Mesenteric fat pad (tissue), 1 donor: ENCODE data around the gene CDH2. TPM values are rescaled to one million over a fixed set of nuclear protein-coding genes. Genes with fewer than 3 reads are reported as not detected.

Source experiments
- DNase-seq: peaks from one replicate; pipeline ENCODE4 v3.0.0-alpha.2; 2020; ENCODE audit warnings: low spot score
- total RNA-seq: library from RNA; stranded (reverse); fragmentation: NEBNext Ultra II Directional; extraction: Animal tissue kit (Norgen Biotek cat#: 25700); gene quantifications from one replicate; pipeline ENCODE4 v1.2.1, GENCODE V29; 2021
- donor health status: DM: yes; HTN: yes; CAD: no.

CDH2 gene
- total RNA-seq, 1 donor from 2014 or later, result 0.71 TPM

DNA sequence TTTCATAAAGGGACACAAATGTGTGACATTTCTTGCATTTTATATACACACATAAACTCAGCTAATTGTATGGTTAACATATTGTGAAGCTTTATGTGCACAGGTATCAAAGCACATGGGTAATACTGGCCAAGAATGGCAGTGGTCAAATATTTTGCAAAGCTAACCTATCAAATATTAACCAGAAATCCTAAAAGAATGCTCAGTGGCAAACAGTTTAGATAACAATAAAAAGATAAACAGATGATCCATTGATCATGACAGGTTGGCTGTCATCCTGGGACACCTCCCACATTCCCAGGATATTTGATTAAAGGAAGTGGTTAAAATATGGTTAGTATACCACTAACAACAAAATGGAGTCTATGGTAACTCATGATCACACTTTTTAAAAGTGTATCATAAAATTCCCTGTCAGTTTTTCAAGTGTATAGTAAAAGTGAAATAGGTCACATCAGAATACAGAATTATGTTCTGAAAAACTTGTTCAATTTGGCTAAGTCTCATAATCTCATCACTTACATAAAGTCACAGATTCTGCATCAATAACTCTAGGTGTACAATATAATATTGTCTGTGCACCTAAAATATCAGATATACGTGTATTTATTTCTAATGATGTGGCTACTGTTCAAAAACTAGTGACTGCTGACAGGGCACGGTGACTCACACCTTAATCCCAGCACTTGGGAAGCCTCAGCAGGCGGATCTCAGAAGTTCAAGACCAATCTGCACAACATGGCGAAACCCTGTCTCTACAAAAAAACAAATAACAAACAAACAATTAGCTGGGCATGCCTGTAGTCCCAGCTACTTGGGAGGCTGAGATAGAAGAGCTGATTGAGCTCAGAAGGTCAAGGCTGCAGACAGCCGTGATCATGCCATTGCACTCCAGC lies 48.9 kb downstream of the CDH2 start:
- no peak for DNase-seq

DNA sequence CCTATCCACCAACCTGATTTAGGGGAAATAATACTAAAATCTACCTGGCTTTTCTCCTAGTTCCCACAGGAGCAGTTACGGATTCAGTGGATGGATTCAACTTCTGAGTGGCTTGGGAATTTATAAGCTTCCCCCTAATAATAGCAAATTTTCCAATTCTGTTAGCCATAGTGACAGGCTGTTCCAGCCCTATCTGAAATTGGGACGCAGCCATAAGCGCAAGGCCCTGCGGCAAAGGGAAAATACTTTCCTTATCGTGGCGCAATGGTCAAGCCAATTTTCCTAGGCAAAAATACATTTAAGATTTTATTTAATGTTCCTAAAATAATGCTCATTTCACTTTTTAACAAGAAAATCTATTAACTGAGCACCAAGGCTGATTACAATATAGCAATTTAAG lies 49.7 kb downstream of the CDH2 start:
- no peak for DNase-seq

DNA sequence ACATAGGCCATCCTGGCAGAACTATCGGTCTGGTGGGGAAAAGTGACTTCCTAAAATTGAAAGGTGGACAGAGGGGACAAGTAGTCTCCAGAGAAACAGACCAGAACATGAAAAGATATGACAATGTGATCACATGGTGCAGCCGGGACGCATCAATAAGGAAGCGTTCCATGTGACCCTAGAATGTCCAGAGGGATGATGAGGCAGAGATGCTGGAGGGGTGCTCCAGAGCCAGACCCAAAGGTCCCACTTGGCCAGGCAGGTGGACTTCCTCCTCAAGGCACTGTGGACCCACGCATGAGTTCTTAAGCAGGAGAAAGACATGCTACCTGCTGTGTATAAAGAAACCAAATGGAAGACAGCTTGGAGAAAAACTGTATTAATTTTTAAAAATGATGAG lies 50.2 kb downstream of the CDH2 start:
- no peak for DNase-seq

DNA sequence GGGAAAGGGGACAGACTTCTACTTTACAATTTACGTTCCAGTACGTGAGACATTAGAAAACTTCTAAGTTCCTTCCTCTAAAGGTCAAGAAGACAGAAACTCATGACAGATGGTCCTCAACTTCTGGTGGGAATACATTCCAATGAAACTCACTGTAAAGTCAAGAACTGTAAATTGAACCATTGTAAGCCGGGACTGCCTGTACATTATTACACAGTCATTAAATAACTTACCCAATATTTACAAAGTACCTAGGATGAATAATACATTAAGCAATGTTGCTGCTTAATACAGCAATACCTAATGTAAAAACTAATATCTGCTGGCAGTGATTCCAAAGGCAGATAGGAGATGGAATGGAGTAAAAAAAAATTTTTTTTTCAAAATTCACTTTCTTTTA lies 51.9 kb downstream of the CDH2 start:
- DNase-seq, result no peak

DNA sequence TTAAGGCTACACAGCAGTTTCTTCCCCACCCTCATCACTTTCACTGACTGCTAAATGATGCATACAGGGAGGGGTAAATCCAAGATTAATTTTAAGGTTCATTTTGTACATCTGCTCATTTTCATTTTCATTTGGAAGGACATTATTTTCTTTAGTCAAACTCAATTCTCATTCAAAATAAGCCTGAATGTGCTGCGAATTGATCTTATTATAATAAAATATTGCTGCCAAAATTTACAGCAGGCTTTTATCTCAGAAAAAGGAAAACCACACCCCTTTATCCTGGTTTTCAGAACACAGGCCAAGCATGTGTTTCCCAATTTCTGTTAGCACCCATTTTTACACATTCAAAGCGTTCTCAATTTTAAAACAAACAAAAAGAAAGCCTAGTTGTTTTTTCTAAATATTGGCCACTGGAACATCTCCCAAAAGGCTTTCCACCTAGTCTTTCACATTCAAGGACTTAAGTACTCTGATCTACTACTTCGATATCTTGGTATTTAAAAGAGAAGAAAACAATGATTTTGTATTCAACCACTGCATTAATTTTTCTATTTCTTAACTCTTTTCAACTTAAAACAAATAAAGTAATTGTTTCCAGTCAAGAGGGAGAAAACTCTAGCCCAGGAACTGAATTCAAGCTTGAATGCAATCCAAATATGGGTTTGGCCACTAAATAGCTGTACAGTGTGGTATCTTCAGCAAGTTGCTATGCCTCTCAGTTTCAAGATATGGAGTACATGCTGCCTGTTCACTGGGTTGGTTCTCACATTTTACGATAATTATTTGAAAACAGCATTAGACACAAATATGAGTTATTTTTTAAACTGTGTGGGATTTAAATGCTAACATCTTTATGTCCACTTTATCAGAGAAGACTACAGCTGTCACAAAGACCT lies 52.5 kb downstream of the CDH2 start:
- DNase-seq, result no peak

DNA sequence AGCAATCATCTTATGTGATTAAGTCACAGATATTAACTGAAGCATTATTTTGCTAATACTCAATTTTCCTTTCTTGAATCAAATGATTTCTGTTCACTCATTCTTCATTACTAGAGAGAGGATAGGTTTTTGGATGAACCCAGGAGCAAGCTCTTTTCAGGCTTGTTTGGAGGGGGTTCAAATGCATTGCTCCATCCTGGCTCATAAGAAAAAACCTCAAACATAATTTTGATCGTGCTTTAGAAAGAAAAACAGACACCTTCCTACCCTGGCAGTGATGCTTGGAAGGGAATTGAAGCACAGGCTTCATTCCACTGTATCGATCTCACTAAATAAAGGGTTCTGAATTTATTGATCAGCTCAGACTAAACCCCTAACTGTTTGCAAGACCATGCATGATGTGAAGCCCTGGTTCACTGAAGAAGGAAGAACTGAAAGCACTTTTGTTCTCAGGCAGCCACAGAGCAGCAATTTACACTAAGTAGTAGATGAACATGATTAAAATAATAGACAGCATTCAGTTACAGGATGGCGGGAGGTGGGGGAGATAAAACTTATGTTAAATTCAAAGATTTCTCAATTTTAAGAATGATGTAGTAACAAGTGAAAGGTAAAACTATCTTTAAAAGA lies 53.4 kb downstream of the CDH2 start:
- no peak for DNase-seq

DNA sequence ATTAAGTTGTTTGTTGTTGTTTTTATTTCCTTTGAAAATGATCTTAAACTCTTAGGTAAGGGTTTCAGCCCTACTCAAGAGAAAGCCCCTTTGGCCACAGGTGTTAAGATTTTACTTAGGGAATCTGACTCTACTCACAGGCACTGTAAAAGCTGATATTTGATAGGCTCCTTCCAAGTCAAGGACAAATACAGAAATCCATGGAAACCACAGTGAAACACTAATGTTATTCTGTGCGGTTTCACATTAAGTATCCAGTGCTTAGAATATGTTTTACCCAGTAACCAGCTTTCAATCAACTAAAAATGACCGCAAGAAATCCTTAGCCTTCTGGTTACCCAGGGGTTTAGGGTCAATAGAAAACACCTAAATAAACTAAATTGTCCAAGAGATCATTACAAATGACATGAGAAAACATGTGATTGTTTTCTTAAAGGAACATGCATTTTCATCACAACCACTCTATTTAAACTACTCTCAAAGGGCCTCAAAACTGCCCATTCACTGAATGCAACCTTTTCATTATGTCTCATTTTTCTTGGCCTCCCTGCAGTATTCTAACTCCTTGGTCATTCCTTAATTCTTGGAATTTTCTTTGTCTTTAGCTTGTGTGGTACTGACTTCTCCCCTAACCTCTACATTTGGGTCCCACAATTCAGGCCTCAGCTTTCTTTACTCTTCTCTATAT lies 56.0 kb downstream of the CDH2 start:
- no peak for DNase-seq

DNA sequence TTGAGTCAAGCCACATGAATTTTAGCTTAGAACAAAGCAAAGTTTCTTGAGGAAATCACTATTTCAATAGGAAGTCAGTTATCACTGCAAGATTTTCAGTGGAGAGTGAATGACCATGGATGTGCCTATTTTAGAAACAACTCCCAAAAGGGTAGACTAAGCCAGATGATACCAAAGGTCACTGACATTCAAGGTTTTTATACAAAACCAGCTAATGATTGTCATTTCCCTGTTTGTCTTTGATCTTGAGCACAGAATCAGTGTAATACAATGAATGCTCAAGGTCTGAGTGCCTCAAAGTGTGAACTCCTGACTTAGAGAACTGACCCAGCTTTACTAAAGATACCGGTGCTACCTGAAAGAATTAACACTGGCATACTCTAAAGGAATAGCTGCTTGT lies 60.5 kb downstream of the CDH2 start:
- DNase-seq, result no peak

DNA sequence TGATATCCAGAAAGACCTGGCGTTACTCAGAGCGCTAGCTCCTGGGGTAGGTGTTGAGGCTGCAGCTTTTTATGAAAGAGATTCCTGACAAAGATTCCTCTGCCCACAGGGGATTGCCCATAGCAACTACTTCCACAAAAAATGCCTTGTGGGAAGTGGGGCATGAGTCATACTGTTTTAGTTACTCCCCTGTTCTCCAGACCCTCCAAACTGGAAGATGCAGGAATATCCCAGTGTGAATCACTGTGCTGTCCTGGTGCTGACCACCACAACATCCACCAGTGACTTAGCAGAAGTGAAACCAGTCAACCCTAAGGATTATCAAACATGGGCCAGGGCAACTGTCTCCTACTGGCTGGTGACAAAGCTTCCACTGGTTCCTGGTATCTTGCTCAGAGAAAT lies 61.8 kb downstream of the CDH2 start:
- DNase-seq, result no peak

DNA sequence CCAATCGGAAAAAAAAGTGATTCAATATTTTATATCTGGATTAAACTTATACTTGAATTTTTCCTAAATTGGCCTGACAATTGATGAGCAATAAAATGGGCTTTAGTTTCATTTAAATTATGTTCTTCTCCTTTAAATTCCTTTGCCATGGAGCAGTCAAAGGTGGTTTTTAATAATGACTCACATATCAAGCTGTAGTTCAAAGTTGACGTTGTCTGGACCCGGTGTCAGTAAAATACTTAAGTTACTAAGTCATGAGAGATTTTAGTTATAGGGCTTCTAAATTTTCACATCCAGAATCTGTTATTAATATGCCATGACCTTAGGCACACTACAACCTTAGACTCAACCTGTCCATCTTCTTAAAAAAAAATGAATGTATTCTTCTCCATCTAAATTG lies 62.5 kb downstream of the CDH2 start:
- DNase-seq, result no peak

DNA sequence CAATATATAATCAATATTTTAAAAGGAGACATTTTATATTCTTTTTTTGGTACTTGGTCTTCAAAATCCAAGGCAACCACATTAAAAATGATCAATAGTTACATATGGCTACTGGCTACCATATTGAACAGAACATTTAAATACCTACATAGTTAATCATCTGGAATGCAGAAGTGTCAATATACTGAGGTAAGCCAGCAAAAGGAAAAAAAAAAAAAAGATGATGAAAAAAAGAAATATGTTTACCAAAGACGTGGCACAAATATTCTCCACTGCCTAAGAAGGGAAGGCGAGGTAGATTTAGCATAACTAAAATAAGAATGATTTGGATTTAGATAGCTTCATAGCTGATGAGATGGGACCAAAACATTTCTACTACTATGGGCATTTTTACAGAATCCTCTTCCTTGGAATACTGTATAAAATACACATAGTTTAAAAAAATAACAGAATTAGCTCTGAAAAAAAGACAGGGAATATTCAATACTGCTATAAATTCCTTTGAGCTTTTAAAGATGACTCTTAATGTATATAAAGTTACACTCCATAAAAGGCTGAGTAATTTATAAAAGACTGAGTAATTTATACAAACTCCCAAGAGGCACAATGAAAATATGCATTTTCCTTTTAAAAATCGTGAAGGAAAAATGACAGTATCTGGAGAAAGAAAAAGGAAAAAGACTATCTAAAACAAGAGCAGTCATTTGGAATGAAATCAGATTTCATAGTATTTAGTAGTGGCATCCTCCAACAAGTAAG lies 63.5 kb downstream of the CDH2 start:
- DNase-seq, result no peak

DNA sequence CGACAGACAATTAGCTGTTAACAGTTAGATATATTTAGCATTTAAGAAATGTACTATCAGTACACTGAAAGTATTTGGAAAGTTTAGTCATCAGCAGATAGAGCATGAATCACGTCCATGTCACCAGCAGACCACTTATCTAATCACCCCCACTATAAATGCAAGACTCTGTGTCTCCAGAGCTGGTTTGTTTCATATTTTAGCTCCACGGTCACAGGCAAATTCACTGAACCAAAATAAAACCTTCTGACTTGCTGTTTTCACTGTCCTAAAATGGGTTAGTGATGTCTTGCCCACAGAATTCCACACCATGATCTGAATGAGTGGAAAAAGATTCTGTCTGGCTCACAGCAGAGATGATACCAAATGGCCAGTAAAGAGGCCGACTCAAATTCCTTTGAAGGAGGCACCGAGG lies 64.9 kb downstream of the CDH2 start:
- no peak for DNase-seq

DNA sequence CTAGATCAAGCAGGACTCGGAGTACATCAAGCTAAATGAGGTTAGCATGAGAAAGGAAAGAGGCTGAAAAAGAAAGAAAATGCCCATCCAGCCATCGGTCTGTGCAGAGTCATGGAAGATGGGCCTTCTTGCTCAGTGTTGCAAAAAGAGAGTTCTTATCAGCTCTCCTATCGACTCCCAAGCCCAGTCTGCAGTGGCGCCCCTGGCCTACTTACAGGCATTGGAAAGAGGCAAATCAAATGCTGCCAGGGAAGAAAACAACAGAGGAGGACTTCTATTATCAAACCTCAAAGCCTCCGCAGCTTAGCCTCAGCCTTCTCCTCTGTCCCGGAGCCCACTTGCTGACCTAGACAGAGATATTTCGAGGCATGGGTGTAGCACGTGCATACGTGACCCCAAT lies 66.0 kb downstream of the CDH2 start:
- no peak for DNase-seq

DNA sequence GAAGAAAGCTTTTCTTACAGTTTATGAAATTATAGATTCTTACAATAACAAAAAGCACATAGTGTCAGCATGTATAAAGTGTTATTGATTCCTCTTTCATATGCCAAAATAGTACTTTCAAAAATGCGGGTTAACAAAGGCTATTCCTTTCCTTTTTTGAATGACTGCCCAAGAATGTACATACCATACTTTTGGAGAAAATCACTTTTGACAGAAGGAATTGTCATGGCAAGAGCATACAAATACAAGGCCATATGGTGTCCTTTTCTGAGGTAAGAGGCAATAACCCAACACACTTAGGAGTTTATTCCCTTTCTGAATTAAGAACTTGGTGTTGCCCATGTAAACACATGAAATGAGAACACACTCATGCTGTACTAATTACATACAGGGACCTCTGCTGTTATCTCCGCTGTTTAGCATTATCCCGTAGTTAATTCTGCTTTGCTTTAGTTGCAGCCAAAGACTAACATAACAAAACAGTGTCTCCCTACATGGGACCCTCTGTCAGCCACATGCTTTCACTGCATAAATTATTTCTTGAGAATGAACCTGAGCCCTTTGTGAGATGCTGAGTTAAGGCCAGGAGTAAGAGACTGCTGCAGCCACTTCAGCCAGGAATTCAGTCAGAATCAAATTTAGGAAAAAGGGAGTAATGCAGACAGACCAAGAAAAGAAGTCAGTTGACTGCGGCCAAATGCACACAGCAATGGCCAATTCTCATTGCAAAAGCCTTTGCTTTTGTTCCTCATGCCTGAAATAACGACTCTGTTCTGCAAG lies 67.0 kb downstream of the CDH2 start:
- DNase-seq, result no peak

DNA sequence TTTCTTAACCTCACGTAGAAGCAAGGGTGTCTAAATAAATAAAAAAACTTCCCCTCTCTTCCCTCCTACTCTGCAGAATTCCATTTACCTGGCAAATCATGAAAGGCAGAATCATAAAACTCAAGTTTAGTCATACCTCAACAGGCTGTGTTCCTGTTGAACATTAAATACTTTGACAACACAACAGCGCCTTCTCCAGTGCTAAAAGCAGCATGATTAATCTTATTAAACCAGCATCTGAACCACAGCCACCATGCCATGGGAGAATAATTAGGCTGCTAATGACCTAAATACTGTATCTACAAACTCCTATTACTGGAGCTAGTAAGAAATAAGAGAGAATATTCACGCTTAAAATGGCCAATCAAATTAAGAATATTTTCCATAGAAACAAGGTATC lies 68.1 kb downstream of the CDH2 start:
- DNase-seq, result no peak

DNA sequence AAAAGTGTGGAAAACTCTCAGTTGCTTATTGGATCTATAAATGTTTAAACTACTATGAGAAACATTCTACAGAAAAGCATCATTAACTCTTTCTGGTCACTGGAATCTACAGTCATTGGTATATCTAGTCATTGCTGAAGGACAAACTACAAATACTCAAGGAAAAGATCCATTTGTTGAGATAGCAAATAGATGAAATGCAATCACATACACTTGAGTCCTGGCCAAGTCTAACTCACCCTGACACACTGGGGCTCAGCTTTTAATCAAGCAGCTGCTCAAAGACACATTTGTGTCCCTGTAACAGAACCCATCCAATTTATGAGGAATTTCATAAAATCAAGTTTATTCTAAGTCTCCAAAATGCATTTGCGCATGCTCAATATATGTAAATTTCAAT lies 68.7 kb downstream of the CDH2 start:
- DNase-seq, result no peak

DNA sequence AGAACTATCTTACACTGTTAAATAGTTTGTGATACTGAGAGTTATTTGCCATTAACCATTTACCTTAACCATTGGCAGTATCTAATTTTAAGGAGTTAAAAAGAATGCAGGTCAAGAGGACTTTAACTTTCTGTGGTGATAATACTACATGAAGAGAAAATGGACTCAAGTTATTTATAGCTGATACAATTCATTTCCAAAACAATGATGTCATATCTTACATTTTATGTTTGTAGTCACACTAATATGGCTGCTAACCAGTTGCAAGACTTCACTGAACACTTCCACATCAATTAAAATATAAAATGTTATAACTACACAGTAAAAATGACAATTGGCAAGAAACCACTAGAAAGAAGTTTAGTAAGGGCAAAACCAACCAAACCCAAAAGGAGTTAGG lies 77.7 kb downstream of the CDH2 start:
- DNase-seq, result no peak

DNA sequence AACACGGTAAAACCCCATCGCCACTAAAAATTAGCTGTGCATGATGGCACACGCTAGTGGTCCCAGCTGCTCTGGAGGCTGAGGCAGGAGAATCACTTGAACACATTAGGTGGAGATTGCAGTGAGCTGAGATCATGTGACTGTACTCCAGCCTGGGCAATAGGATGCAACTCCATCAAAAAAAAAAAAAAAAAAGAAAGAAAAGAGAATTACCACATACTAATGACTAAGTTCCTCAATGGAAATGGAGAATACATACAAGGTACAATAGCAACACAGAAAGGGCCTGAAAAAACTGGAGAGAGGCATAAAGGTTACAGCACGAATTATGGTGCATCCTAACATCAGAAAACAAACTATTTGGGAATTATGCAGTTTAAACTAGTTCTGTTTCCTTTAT lies 81.3 kb downstream of the CDH2 start:
- no peak for DNase-seq

DNA sequence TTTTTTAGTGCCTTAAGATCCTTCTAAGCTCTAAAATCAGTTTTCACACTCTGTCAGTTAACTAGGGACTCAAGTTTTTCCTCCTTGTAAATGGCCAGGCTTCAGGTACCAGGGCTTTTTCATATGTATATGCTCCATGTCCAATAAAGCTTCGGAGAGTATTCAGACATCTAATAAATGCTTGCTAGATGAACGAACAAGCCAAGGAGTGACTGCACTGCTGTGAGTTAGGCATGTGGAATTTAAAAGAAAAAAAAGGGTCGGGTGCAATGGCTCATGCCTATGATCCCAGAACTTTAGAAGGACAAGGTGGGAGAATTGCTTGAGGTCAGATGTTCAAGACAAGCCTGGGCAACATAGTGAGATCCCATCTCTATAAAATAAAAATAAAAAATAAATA lies 81.9 kb downstream of the CDH2 start:
- DNase-seq, result no peak

DNA sequence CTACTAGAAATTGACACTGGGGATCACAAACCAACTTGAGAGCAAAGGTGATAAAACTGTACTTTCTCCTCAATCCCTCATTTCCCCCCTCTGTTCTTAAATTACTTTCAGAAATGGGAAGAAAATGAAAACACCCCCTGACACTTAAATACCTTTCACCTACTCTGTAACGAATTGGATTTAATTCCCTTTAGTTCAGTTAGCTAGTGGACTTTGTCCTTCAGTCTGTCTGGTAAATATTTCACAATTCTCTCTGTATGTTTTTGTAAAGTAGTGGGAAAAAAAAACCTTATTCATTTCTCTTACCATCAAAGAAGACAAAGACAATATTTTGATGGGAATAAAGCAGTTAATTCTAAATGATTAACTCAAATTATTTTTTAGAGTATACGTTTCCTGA lies 85.7 kb downstream of the CDH2 start:
- DNase-seq, result no peak
